ENCODE measurements around the gene MTMR6.

The MTMR6 gene

GRCh38 chr13:25217023-25217885 lies 70.0 kb downstream of the MTMR6 start:
- Mint-ChIP-seq H3K4me1 (ENCODE audit: low read depth) (no peaks in the 10 kb centered on the region), H3K4me3 (no peak overlapping the region), H3K9me3 (no peaks in the 10 kb centered on the region), H3K27me3 (peaks cover 18% of the 10 kb centered on the region), H3K27ac (no peak overlapping the region), H3K36me3 (ENCODE audit: low read depth) (no peaks in the 10 kb centered on the region)

- H3K4me3 Mint-ChIP-seq, result no peak overlapping the region
- H3K9me3 Mint-ChIP-seq, result no peaks in the 10 kb centered on the region
- H3K36me3 Mint-ChIP-seq (ENCODE audit: low read depth), result no peaks in the 10 kb centered on the region
- H3K27me3 Mint-ChIP-seq, result peaks cover 13% of the 10 kb centered on the region
- H3K4me1 Mint-ChIP-seq (ENCODE audit: low read depth), result no peaks in the 10 kb centered on the region
- H3K27ac Mint-ChIP-seq, result no peak overlapping the region
These were observed 72.1 kb downstream of the MTMR6 start for GRCh38 chr13:25215253-25215575.

- Mint-ChIP-seq H3K4me1 (ENCODE audit: low read depth) (no peaks in the 10 kb centered on the region), H3K27me3 (peaks cover 13% of the 10 kb centered on the region), H3K36me3 (ENCODE audit: low read depth) (no peaks in the 10 kb centered on the region), H3K4me3 (no peak overlapping the region), H3K9me3 (no peaks in the 10 kb centered on the region), H3K27ac (no peak overlapping the region)
These were observed 72.6 kb downstream of the MTMR6 start for GRCh38 chr13:25214491-25215252.

GRCh38 chr13:25213715-25214114 lies 73.6 kb downstream of the MTMR6 start:
- no peak overlapping the region for H3K4me3 Mint-ChIP-seq
- H3K9me3 Mint-ChIP-seq, result no peaks in the 10 kb centered on the region
- no peaks in the 10 kb centered on the region for H3K36me3 Mint-ChIP-seq (ENCODE audit: low read depth)
- H3K4me1 Mint-ChIP-seq (ENCODE audit: low read depth), result no peaks in the 10 kb centered on the region
- peaks cover 7% of the 10 kb centered on the region for H3K27me3 Mint-ChIP-seq
- no peak overlapping the region for H3K27ac Mint-ChIP-seq

- Mint-ChIP-seq H3K4me1 (ENCODE audit: low read depth) (no peaks in the 10 kb centered on the region), H3K4me3 (no peak overlapping the region), H3K9me3 (no peaks in the 10 kb centered on the region), H3K36me3 (ENCODE audit: low read depth) (no peaks in the 10 kb centered on the region), H3K27ac (no peak overlapping the region), H3K27me3 (no peaks in the 10 kb centered on the region)
These were observed 76.3 kb downstream of the MTMR6 start for GRCh38 chr13:25210842-25211569.

GRCh38 chr13:25207291-25207810 lies 79.9 kb downstream of the MTMR6 start:
- Mint-ChIP-seq H3K36me3 (ENCODE audit: low read depth) (no peaks in the 10 kb centered on the region), H3K9me3 (no peaks in the 10 kb centered on the region), H3K4me1 (ENCODE audit: low read depth) (no peaks in the 10 kb centered on the region), H3K27me3 (no peaks in the 10 kb centered on the region), H3K27ac (no peak overlapping the region), H3K4me3 (no peak overlapping the region)

GRCh38 chr13:25204863-25205262 lies 82.4 kb downstream of the MTMR6 start:
- peaks cover 4% of the 10 kb centered on the region for H3K27me3 Mint-ChIP-seq
- H3K9me3 Mint-ChIP-seq, result no peaks in the 10 kb centered on the region
- H3K4me3 Mint-ChIP-seq, result no peak overlapping the region
- H3K36me3 Mint-ChIP-seq (ENCODE audit: low read depth), result no peaks in the 10 kb centered on the region
- H3K27ac Mint-ChIP-seq, result no peak overlapping the region
- no peaks in the 10 kb centered on the region for H3K4me1 Mint-ChIP-seq (ENCODE audit: low read depth)

- H3K4me1 Mint-ChIP-seq (ENCODE audit: low read depth), result no peaks in the 10 kb centered on the region
- H3K4me3 Mint-ChIP-seq, result no peak overlapping the region
- H3K36me3 Mint-ChIP-seq (ENCODE audit: low read depth), result no peaks in the 10 kb centered on the region
- H3K27ac Mint-ChIP-seq, result no peak overlapping the region
- no peaks in the 10 kb centered on the region for H3K9me3 Mint-ChIP-seq
- peaks cover 4% of the 10 kb centered on the region for H3K27me3 Mint-ChIP-seq
These were observed 84.1 kb downstream of the MTMR6 start for GRCh38 chr13:25203127-25203740.

- H3K4me3 Mint-ChIP-seq, result no peak overlapping the region
- peaks cover 9% of the 10 kb centered on the region for H3K27me3 Mint-ChIP-seq
- H3K4me1 Mint-ChIP-seq (ENCODE audit: low read depth), result no peaks in the 10 kb centered on the region
- no peak overlapping the region for H3K27ac Mint-ChIP-seq
- H3K9me3 Mint-ChIP-seq, result no peaks in the 10 kb centered on the region
- H3K36me3 Mint-ChIP-seq (ENCODE audit: low read depth), result no peaks in the 10 kb centered on the region
These were observed 86.5 kb downstream of the MTMR6 start for GRCh38 chr13:25200783-25201182.

GRCh38 chr13:25198647-25199046 lies 88.6 kb downstream of the MTMR6 start:
- H3K27ac Mint-ChIP-seq, result no peak overlapping the region
- H3K9me3 Mint-ChIP-seq, result no peaks in the 10 kb centered on the region
- no peaks in the 10 kb centered on the region for H3K36me3 Mint-ChIP-seq (ENCODE audit: low read depth)
- no peak overlapping the region for H3K4me3 Mint-ChIP-seq
- peaks cover 21% of the 10 kb centered on the region for H3K27me3 Mint-ChIP-seq
- H3K4me1 Mint-ChIP-seq (ENCODE audit: low read depth), result no peaks in the 10 kb centered on the region

GRCh38 chr13:25196971-25197370 lies 90.3 kb downstream of the MTMR6 start:
- H3K9me3 Mint-ChIP-seq, result no peaks in the 10 kb centered on the region
- no peaks in the 10 kb centered on the region for H3K4me1 Mint-ChIP-seq (ENCODE audit: low read depth)
- H3K27me3 Mint-ChIP-seq, result peaks cover 28% of the 10 kb centered on the region
- no peak overlapping the region for H3K4me3 Mint-ChIP-seq
- H3K27ac Mint-ChIP-seq, result no peak overlapping the region
- no peaks in the 10 kb centered on the region for H3K36me3 Mint-ChIP-seq (ENCODE audit: low read depth)

Data from stimulated activated naive CD8-positive, alpha-beta T cell treated with anti-CD3 and anti-CD28 coated beads, Interleukin-15, Interleukin-2, amounts not matched to agents 100 ng/mL and 50 ng/mL, for 24 hours (primary cell).